OCI-LY7 (cell line): ENCODE data around the gene RNF146. TPM values are rescaled to one million over a fixed set of nuclear protein-coding genes. Genes with fewer than 3 reads are reported as not detected.

Experiments
- BruUV-seq: library from RNA; stranded (reverse); fragments of 400-500 nt; replicated peaks from 2 replicates; lab custom pipeline; 2021; lab: Mats Ljungman, UMichigan
- CTCF ChIA-PET: fragments of 300-600 bp; sonication (Branson Sonifier 250); formaldehyde crosslinking; loops from one replicate; lab custom pipeline; 2022; ENCODE audit warnings: antibody characterized with exemption; ENCODE audit not compliant: unreplicated experiment; lab: Charles Lee
- POLR2A ChIA-PET: fragments of 300-600 bp; sonication (Branson Sonifier 250); formaldehyde crosslinking; loops from one replicate; lab custom pipeline; 2022; ENCODE audit warnings: antibody characterized with exemption; lab: Charles Lee
- DNase-seq: peaks from one replicate; pipeline ENCODE4 v3.0.0-alpha.2; 2015; ENCODE audit warnings: low spot score
- H2AFZ ChIP-seq: fragments of 200-600 bp; sonication (generic), shearing (Covaris generic); 2 replicates; pipeline ENCODE4 v1.6.1; 2014; ENCODE audit warnings: mild to moderate bottlenecking, antibody characterized with exemption, low read length, moderate library complexity
- H3K27ac ChIP-seq: fragments of 200-600 bp; sonication (generic); 2 replicates; pipeline ENCODE4 v1.5.1; 2014; ENCODE audit warnings: mixed run types, low read depth, mild to moderate bottlenecking, moderate library complexity, low read length, inconsistent platforms; ENCODE audit not compliant: poor library complexity, severe bottlenecking
- H3K36me3 ChIP-seq: fragments of 200-600 bp; sonication (generic); 2 replicates; pipeline ENCODE4 v1.6.1; 2014; ENCODE audit warnings: mild to moderate bottlenecking, antibody characterized with exemption, low read length, moderate library complexity, mixed read lengths; ENCODE audit not compliant: insufficient read depth
- H3K4me1 ChIP-seq: fragments of 200-600 bp; sonication (generic); 2 replicates; pipeline ENCODE4 v1.5.1; 2014; ENCODE audit warnings: mild to moderate bottlenecking, low read length; ENCODE audit not compliant: insufficient read depth, poor library complexity, severe bottlenecking
- H3K4me2 ChIP-seq: fragments of 200-600 bp; sonication (generic); 2 replicates; pipeline ENCODE4 v1.6.1; 2014; ENCODE audit warnings: mild to moderate bottlenecking, low read length
- H3K4me3 ChIP-seq: fragments of 200-600 bp; sonication (generic); 2 replicates; pipeline ENCODE4 v1.5.1; 2014; ENCODE audit warnings: mild to moderate bottlenecking, low read depth, low read length; ENCODE audit not compliant: poor library complexity, severe bottlenecking
- H3K79me2 ChIP-seq: fragments of 200-600 bp; sonication (generic); 2 replicates; pipeline ENCODE4 v1.6.1; 2016; ENCODE audit warnings: low read depth, mild to moderate bottlenecking, low read length, moderate library complexity, mixed read lengths; ENCODE audit not compliant: insufficient read depth
- H3K9me2 ChIP-seq: fragments of 200-600 bp; sonication (generic); 2 replicates; pipeline ENCODE4 v1.6.1; 2016; ENCODE audit warnings: mild to moderate bottlenecking, low read length, mixed read lengths; ENCODE audit not compliant: insufficient read depth
- H3K9me3 ChIP-seq: fragments of 200-600 bp; sonication (generic); 2 replicates; pipeline ENCODE4 v1.6.1; 2014; ENCODE audit warnings: mild to moderate bottlenecking, mixed run types, low read length, mixed read lengths
- H4K20me1 ChIP-seq: fragments of 200-600 bp; sonication (generic); 2 replicates; pipeline ENCODE4 v1.6.1; 2014; ENCODE audit warnings: mild to moderate bottlenecking, antibody characterized with exemption, low read length, moderate library complexity, mixed read lengths; ENCODE audit not compliant: insufficient read depth
- EZH2phosphoT487 ChIP-seq: fragments of 200-600 bp; sonication (generic); IDR thresholded peaks from 2 replicates; pipeline ENCODE4 v1.6.1; 2018; ENCODE audit warnings: low read depth, borderline replicate concordance, mild to moderate bottlenecking, mixed run types, antibody characterized with exemption, low read length, moderate library complexity, mixed read lengths
- intact Hi-C: fragments of 100-400 bp; cut with micrococcal nuclease; formaldehyde crosslinking; loops from one replicate; pipeline ENCODE4 v1.10.0; 2022; ENCODE audit not compliant: unreplicated experiment
- small RNA-seq: library from RNA; depleted of rRNA; stranded (forward); fragments of <200 nt; gene quantifications from one replicate; pipeline ENCODE3, GENCODE V24; 2014
- total RNA-seq, 2 experiments: library from RNA; depleted of rRNA in 1 of 2; stranded (reverse); fragments of >200 nt in 1 of 2; shearing (Covaris generic) in 1 of 2; gene quantifications; 2 replicates each; pipeline ENCODE4 v1.2.3, GENCODE V29; 2014 to 2022
- TF ChIP-seq, protein P1 (sequence below): fragments of 200-600 bp; sonication (generic); conservative IDR thresholded peaks from 2 replicates; pipeline ENCODE4 v1.5.1; 2014; ENCODE audit warnings: mild to moderate bottlenecking, antibody characterized with exemption, low read length, moderate library complexity, mixed read lengths

The RNF146 gene
- total RNA-seq, 2 experiments from 2014 or later, result 11.1 to 26.3 TPM

- TF ChIP-seq, protein P1, sequence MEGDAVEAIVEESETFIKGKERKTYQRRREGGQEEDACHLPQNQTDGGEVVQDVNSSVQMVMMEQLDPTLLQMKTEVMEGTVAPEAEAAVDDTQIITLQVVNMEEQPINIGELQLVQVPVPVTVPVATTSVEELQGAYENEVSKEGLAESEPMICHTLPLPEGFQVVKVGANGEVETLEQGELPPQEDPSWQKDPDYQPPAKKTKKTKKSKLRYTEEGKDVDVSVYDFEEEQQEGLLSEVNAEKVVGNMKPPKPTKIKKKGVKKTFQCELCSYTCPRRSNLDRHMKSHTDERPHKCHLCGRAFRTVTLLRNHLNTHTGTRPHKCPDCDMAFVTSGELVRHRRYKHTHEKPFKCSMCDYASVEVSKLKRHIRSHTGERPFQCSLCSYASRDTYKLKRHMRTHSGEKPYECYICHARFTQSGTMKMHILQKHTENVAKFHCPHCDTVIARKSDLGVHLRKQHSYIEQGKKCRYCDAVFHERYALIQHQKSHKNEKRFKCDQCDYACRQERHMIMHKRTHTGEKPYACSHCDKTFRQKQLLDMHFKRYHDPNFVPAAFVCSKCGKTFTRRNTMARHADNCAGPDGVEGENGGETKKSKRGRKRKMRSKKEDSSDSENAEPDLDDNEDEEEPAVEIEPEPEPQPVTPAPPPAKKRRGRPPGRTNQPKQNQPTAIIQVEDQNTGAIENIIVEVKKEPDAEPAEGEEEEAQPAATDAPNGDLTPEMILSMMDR, result no peak
- no peak for TF ChIP-seq EZH2phosphoT487
- H3K9me3 ChIP-seq, result no peaks in the 10 kb centered on the region
- BruUV-seq, result no TSS peak
- H3K27ac ChIP-seq, result no peak overlapping the region
- no peak overlapping the region for H2AFZ ChIP-seq
- H3K79me2 ChIP-seq, result no peaks in the 10 kb centered on the region
- H3K4me3 ChIP-seq, result no peak overlapping the region
- H3K4me2 ChIP-seq, result no peak overlapping the region
- CTCF ChIA-PET, result interaction anchor here (1.2 to 1.6 kb wide), 2 partner anchors 10 to 66 kb away, joined by 5 to 6 read pairs; partner anchors contain the start of gene RNF146
- H4K20me1 ChIP-seq, result 0 out of 2 replicates have a peak, but pooled peaks cover 4% of the 10 kb centered on the region
- intact Hi-C loops, result no loop called here
- DNase-seq, result no peak
- peaks cover 4% of the 10 kb centered on the region; the same call in 1 of the 2 replicates for H3K36me3 ChIP-seq
- H3K9me2 ChIP-seq, result no peaks in the 10 kb centered on the region
- POLR2A ChIA-PET, result interaction anchor here (1.0 to 2.0 kb wide), 6 partner anchors 9 to 206 kb away, joined by 3 to 17 read pairs (median 4); partner anchors contain the start of gene RNF146
- no peaks in the 10 kb centered on the region for H3K4me1 ChIP-seq
Measured at GRCh38 chr6:127332383-127332961, 65.8 kb downstream of the RNF146 start.

Small RNA genes lying within 50 kb of the gene (small RNA-seq; reads per million reads assigned to genes)
- gene RNA5SP217, result 0.36 reads per million

Other genes with a start within 250 kb of the RNF146 start
- not detected in 2 replicates for gene RSPO3, start 148.2 kb upstream of the RNF146 start, total RNA-seq (2014; rRNA removed; shearing (Covaris generic))
- not detected in 2 replicates for gene RSPO3, start 148.2 kb upstream of the RNF146 start, total RNA-seq (2022)
- 18.6 and 20.1 TPM in 2 replicates for gene ECHDC1, start 76.7 kb downstream of the RNF146 start, total RNA-seq (2014; rRNA removed; shearing (Covaris generic))
- 37.1 and 41.9 TPM in 2 replicates for gene ECHDC1, start 76.7 kb downstream of the RNF146 start, total RNA-seq (2022)
- 0.44 TPM in 1 of 2 replicates, not detected in the other for gene KIAA0408, start 192.5 kb downstream of the RNF146 start, total RNA-seq (2014; rRNA removed; shearing (Covaris generic))
- 0.46 and 0.74 TPM in 2 replicates for gene KIAA0408, start 192.5 kb downstream of the RNF146 start, total RNA-seq (2022)